Measurements from ENCODE around the gene PRUNE1.

Gene PRUNE1

DNA sequence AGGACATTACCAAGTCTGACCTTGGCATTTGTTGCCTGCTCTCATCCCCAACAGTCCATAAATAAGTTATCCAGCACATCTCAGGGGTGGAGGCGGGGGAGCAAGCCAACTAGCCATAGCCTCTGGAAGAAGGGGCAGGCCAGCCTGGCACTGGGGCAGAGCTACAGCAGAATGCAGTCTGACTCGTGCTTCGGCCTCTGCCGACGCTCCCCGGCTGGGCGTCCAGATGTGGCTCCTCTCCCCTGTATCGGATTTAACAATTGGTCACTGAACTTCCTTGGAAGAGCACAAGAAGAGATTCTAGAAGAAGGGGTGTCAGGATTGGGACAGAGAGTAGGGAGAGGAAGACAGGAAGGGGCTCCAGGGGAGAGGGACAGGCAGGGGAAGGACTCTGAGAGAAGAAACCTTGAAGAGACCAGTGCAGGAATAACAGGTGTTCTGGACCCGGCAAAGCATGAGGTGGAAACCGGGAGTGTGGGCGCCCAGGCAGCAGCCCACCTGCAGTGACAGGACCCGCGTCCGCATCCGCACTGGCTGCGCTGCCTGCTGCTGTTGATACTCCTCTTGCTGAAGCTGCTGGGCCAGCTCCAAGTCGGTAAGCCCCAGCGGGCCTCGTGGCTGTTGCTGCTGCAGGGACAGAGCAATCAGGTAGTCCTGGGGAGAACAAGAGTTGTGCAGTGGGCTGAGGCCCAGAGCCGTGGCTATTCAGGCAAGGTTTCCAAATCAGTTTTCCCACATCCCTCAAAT is 10.9 kb upstream of the PRUNE1 start:
- Histone ChIP-seq H3K27ac (ENCODE audit: low read length) (no peak overlapping the region), H3K4me1 (ENCODE audit: control insufficient read depth, insufficient read depth, low read length) (no peaks in the 10 kb centered on the region), H3K4me3 (ENCODE audit: low read length) (no peak overlapping the region), H3K9me3 (ENCODE audit: control insufficient read depth, insufficient read depth, low read length) (no peaks in the 10 kb centered on the region), H3K27me3 (ENCODE audit: control insufficient read depth, insufficient read depth, low read length) (no peaks in the 10 kb centered on the region), H3K36me3 (ENCODE audit: control insufficient read depth, insufficient read depth, low read length) (0 out of 2 replicates have a peak, but pooled peaks cover 3% of the 10 kb centered on the region)
- DNase-seq (ENCODE audit: low read depth, low spot score) = no peak
- WGBS (ENCODE audit: insufficient coverage, insufficient read length) = no CpG with 5 or more reads among the region's 20 CpGs

DNA sequence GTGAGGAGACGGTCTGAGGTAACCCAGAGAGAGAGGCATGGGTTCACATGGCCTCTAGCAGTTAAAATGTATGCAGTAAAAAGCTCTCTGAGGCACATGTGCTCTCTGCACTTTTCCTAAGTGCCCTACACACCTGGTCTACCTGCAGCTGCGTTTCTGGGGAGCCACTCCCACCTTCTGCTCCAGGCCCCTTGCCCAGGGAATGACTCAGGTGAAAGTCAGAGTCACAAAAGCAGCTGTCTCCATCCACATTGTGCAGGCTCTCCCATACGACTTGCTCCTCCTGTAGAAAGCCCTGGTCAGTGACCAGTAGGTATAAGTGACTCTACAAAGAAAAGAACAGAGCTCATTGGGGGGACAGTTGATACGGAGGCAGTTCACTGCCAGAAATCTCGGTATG is 10.3 kb upstream of the PRUNE1 start:
- Histone ChIP-seq H3K27me3 (ENCODE audit: control insufficient read depth, insufficient read depth, low read length) (no peaks in the 10 kb centered on the region), H3K4me1 (ENCODE audit: control insufficient read depth, insufficient read depth, low read length) (no peaks in the 10 kb centered on the region), H3K27ac (ENCODE audit: low read length) (no peak overlapping the region), H3K9me3 (ENCODE audit: control insufficient read depth, insufficient read depth, low read length) (no peaks in the 10 kb centered on the region), H3K36me3 (ENCODE audit: control insufficient read depth, insufficient read depth, low read length) (0 out of 2 replicates have a peak, but pooled peaks cover 3% of the 10 kb centered on the region), H3K4me3 (ENCODE audit: low read length) (no peak overlapping the region)
- no CpG with 5 or more reads among the region's 5 CpGs for WGBS (ENCODE audit: insufficient coverage, insufficient read length)
- DNase-seq (ENCODE audit: low read depth, low spot score) = no peak

DNA sequence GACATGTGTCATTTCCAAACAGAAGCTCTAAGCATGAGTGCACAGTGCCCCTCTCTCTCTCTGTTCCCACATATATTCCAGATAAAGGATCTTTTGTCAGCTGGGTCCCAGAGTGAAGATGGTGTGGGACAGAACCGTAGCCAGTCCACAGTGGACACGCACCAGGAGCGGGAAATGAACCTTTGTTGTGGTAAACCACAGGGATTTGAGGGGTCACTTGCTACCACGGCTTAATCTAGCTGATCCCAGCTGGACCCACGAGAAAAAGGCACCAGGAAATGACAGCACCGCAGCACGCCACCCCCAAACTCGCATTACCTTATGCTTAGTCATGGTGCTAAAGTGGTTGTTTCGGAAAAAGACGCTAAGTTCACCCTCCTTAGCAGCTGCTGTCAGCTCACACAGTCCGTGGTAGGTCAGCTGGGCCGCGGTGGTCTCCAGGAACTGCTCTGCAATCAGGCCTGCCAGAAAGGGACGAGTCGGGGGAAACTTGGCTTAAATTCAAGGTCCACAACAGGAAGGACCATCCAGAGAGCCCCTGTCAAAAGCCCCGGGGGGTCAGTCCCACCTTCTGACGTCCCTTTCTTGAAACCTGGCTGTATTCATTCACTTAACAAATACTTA is 9.1 kb upstream of the PRUNE1 start:
- WGBS (ENCODE audit: insufficient coverage, insufficient read length) = no CpG with 5 or more reads among the region's 17 CpGs
- DNase-seq (ENCODE audit: low read depth, low spot score) = no peak
- Histone ChIP-seq H3K27ac (ENCODE audit: low read length) (no peak overlapping the region), H3K4me3 (ENCODE audit: low read length) (no peak overlapping the region), H3K36me3 (ENCODE audit: control insufficient read depth, insufficient read depth, low read length) (0 out of 2 replicates have a peak, but pooled peaks cover 3% of the 10 kb centered on the region), H3K9me3 (ENCODE audit: control insufficient read depth, insufficient read depth, low read length) (no peaks in the 10 kb centered on the region), H3K4me1 (ENCODE audit: control insufficient read depth, insufficient read depth, low read length) (no peaks in the 10 kb centered on the region), H3K27me3 (ENCODE audit: control insufficient read depth, insufficient read depth, low read length) (no peaks in the 10 kb centered on the region)

DNA sequence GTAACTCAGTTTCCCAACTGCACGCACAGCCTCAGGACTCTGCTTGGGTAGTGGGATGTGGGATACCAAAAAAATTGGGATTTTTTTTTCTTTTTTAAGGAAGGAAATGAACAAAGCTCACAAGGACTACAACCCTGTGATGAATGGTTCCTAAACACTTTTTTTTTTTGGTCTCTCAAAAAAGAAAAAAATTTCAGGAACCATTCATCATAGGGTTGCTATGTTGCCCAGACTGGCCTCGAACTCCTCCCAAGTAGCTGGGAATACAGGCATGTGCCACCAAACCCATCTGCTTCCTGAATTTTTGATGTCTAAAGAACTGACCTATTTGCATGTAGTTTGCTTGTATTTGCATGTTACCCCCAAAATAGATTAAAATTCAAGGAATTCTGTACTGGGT is 8.3 kb upstream of the PRUNE1 start:
- Histone ChIP-seq H3K36me3 (ENCODE audit: control insufficient read depth, insufficient read depth, low read length) (0 out of 2 replicates have a peak, but pooled peaks cover 3% of the 10 kb centered on the region), H3K27ac (ENCODE audit: low read length) (no peak overlapping the region), H3K9me3 (ENCODE audit: control insufficient read depth, insufficient read depth, low read length) (no peaks in the 10 kb centered on the region), H3K4me1 (ENCODE audit: control insufficient read depth, insufficient read depth, low read length) (no peaks in the 10 kb centered on the region), H3K4me3 (ENCODE audit: low read length) (no peak overlapping the region), H3K27me3 (ENCODE audit: control insufficient read depth, insufficient read depth, low read length) (no peaks in the 10 kb centered on the region)
- no peak for DNase-seq (ENCODE audit: low read depth, low spot score)
- no CpG with 5 or more reads among the region's 2 CpGs for WGBS (ENCODE audit: insufficient coverage, insufficient read length)

DNA sequence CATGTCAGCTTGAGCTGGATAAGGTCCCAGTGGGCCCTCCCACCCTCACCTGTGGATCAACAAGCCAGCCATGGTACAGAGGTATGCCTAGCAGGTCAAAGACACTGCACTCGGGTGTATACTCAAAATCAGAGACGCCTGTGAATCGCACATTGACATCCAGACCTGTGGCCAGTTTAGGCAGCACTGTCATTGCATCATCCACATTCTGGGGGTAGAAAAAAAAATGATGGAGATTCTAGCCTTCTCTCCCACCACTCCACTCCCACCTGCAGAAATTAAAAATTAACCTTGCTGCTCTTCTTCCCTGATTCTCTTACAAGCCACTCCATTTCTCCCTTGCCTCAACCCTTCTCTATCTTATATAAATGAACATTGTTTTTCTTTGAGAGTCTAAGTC is 7.8 kb upstream of the PRUNE1 start:
- no peaks in the 10 kb centered on the region for H3K4me1 ChIP-seq (ENCODE audit: control insufficient read depth, insufficient read depth, low read length)
- WGBS (ENCODE audit: insufficient coverage, insufficient read length) = no CpG with 5 or more reads among the region's 3 CpGs

DNA sequence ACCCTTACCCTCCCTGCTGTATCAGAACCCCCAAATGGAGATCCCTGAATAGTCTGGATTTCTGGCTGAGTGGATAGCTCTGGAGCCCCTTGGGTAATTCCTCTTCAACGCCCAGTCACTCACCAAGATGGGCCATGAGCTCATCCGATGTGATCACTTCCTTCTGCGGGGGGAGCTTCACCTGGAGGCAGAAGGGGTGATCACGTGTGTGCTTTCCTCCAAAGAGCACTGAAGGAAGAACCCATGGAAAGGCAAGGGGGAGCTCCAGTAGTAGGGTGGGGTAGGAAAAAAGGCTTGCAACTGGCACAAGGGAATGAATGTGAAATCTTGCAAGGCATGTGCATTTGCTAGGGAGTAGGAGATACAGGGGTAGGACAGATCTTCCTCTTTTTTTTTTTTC is 6.6 kb upstream of the PRUNE1 start:
- no CpG with 5 or more reads among the region's 4 CpGs for WGBS (ENCODE audit: insufficient coverage, insufficient read length)
- Histone ChIP-seq H3K27me3 (ENCODE audit: control insufficient read depth, insufficient read depth, low read length) (no peaks in the 10 kb centered on the region), H3K36me3 (ENCODE audit: control insufficient read depth, insufficient read depth, low read length) (0 out of 2 replicates have a peak, but pooled peaks cover 3% of the 10 kb centered on the region), H3K4me1 (ENCODE audit: control insufficient read depth, insufficient read depth, low read length) (peaks cover 2% of the 10 kb centered on the region; the same call in 1 of the 2 replicates), H3K27ac (ENCODE audit: low read length) (no peak overlapping the region), H3K4me3 (ENCODE audit: low read length) (no peak overlapping the region), H3K9me3 (ENCODE audit: control insufficient read depth, insufficient read depth, low read length) (no peaks in the 10 kb centered on the region)
- DNase-seq (ENCODE audit: low read depth, low spot score) = no peak

More for the DNA sequence above, 7.8 kb upstream of the PRUNE1 start:
- H3K9me3 ChIP-seq (ENCODE audit: control insufficient read depth, insufficient read depth, low read length) = no peaks in the 10 kb centered on the region
- H3K4me3 ChIP-seq (ENCODE audit: low read length) = no peak overlapping the region
- no peaks in the 10 kb centered on the region for H3K27me3 ChIP-seq (ENCODE audit: control insufficient read depth, insufficient read depth, low read length)
- no peak for DNase-seq (ENCODE audit: low read depth, low spot score)
- H3K27ac ChIP-seq (ENCODE audit: low read length) = no peak overlapping the region
- H3K36me3 ChIP-seq (ENCODE audit: control insufficient read depth, insufficient read depth, low read length) = 0 out of 2 replicates have a peak, but pooled peaks cover 3% of the 10 kb centered on the region

DNA sequence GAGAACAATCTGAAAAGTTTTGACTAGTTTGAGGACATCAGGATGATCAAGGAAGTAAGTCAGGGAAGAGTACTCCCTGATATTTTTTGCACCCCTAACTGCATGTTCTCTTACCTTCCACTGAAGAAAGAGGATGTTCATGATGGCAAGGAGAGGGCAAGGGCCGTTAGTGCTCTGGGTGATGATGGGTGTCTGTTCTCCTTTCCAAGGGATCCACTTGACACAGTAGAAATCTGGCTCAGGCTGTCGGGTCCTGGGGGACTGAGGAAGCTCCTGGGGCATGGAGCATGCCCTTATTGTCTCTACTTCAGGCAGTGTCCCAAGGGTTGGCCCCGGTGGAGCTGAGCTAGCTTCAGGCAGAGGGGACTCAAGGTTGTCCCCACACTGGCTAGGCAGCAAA is 6.2 kb upstream of the PRUNE1 start:
- no peak overlapping the region for H3K27ac ChIP-seq (ENCODE audit: low read length)
- DNase-seq (ENCODE audit: low read depth, low spot score) = no peak
- H3K4me3 ChIP-seq (ENCODE audit: low read length) = no peak overlapping the region
- no peaks in the 10 kb centered on the region for H3K9me3 ChIP-seq (ENCODE audit: control insufficient read depth, insufficient read depth, low read length)
- H3K4me1 ChIP-seq (ENCODE audit: control insufficient read depth, insufficient read depth, low read length) = peaks cover 2% of the 10 kb centered on the region; the same call in 1 of the 2 replicates
- H3K36me3 ChIP-seq (ENCODE audit: control insufficient read depth, insufficient read depth, low read length) = 0 out of 2 replicates have a peak, but pooled peaks cover 3% of the 10 kb centered on the region
- no peaks in the 10 kb centered on the region for H3K27me3 ChIP-seq (ENCODE audit: control insufficient read depth, insufficient read depth, low read length)
- WGBS (ENCODE audit: insufficient coverage, insufficient read length) = no CpG with 5 or more reads among the region's 3 CpGs

DNA sequence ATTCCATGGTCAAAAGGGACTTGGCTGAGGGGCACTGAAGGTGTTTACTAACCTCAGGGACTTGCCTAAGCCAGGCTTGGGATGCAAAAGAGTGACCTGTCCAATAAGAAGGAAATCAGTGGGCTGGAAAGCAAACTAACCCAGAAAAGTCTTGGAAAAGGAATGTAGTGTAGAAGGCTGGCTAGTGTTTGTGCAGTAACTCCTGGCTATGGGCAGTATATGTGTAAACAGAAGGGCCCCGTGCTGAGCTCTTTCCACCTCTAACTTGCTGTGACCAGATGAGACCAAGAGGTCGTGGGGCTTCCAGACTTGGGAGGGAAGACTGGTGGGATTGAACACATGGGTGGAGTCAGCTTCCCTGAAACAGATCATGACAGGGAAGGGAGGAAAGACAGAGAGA is 5.6 kb upstream of the PRUNE1 start:
- Histone ChIP-seq H3K27me3 (ENCODE audit: control insufficient read depth, insufficient read depth, low read length) (no peaks in the 10 kb centered on the region), H3K27ac (ENCODE audit: low read length) (no peak overlapping the region)
- no CpG with 5 or more reads among the region's 2 CpGs for WGBS (ENCODE audit: insufficient coverage, insufficient read length)

DNA sequence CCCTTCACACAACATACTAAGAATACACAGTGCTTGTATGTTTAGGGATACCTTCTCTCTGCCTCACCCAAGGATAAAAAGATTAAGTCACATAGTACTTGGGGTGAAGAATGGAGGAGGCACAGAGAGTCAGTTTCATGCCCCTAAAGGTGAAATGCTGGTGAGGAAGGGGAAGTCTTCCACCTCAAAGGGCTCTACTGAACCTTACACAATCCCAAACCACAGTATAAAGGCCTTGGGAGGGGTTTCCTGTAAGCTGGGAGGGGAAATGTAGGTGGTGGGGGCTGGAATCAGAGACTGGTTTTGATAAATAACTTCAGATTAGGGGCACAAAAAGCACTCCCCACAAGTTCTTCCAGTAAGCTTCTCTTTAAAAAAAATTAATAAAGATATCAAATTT is 5.1 kb upstream of the PRUNE1 start:
- no peak overlapping the region for H3K4me3 ChIP-seq (ENCODE audit: low read length)
- no peak for DNase-seq (ENCODE audit: low read depth, low spot score)

More for the DNA sequence above, 5.6 kb upstream of the PRUNE1 start:
- H3K4me1 ChIP-seq (ENCODE audit: control insufficient read depth, insufficient read depth, low read length) = peaks cover 2% of the 10 kb centered on the region; the same call in 1 of the 2 replicates
- no peak overlapping the region for H3K4me3 ChIP-seq (ENCODE audit: low read length)
- H3K36me3 ChIP-seq (ENCODE audit: control insufficient read depth, insufficient read depth, low read length) = 0 out of 2 replicates have a peak, but pooled peaks cover under 1% of the 10 kb centered on the region
- no peak for DNase-seq (ENCODE audit: low read depth, low spot score)
- no peaks in the 10 kb centered on the region for H3K9me3 ChIP-seq (ENCODE audit: control insufficient read depth, insufficient read depth, low read length)

DNA sequence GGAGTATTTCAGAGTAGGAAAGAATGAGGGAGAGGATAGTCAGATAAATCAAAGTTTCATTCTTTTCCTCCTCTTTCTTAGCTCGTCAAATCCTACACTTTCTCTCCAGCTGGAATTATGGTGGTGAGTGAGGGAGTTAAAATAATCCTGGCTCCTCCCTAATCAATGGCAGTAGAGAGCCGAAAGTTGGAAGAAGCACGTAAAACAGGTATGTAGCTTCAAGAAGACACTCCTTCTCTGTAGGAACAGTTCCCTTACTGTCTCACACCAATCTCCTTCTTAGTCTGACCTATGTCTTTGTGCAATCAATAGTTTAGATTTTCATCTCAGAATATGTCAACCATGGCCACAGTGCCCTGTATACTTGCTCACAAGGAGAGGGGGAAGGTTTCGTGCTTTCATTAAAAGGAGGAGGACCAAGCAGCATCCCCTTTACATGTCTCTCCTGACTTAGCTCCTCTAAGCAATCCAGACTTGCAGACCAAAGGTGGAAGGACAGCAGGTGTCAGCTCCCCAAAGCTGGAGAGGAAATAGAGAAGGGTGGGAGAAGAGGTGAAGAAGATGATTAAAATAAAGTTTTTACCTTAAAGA is 2.4 kb upstream of the PRUNE1 start:
- Histone ChIP-seq H3K36me3 (ENCODE audit: control insufficient read depth, insufficient read depth, low read length) (no peaks in the 10 kb centered on the region), H3K4me1 (ENCODE audit: control insufficient read depth, insufficient read depth, low read length) (peaks cover 2% of the 10 kb centered on the region; the same call in 1 of the 2 replicates), H3K9me3 (ENCODE audit: control insufficient read depth, insufficient read depth, low read length) (no peaks in the 10 kb centered on the region), H3K27ac (ENCODE audit: low read length) (no peak overlapping the region), H3K4me3 (ENCODE audit: low read length) (no peak overlapping the region; the same call in 1 of the 2 replicates), H3K27me3 (ENCODE audit: control insufficient read depth, insufficient read depth, low read length) (no peaks in the 10 kb centered on the region)
- no peak for DNase-seq (ENCODE audit: low read depth, low spot score)
- no CpG with 5 or more reads among the region's 4 CpGs for WGBS (ENCODE audit: insufficient coverage, insufficient read length)

More for the DNA sequence above, 5.1 kb upstream of the PRUNE1 start:
- Histone ChIP-seq H3K27me3 (ENCODE audit: control insufficient read depth, insufficient read depth, low read length) (no peaks in the 10 kb centered on the region), H3K4me1 (ENCODE audit: control insufficient read depth, insufficient read depth, low read length) (peaks cover 2% of the 10 kb centered on the region; the same call in 1 of the 2 replicates), H3K9me3 (ENCODE audit: control insufficient read depth, insufficient read depth, low read length) (no peaks in the 10 kb centered on the region), H3K27ac (ENCODE audit: low read length) (no peak overlapping the region), H3K36me3 (ENCODE audit: control insufficient read depth, insufficient read depth, low read length) (no peaks in the 10 kb centered on the region)

All from iPS DF 6.9 (cell line).